ENCODE results near the gene MAPKAP1.

The MAPKAP1 gene

GRCh38 chr9:125551781-125552180, 155.2 kb downstream of the MAPKAP1 start:
- TF ChIP-seq, protein P1, sequence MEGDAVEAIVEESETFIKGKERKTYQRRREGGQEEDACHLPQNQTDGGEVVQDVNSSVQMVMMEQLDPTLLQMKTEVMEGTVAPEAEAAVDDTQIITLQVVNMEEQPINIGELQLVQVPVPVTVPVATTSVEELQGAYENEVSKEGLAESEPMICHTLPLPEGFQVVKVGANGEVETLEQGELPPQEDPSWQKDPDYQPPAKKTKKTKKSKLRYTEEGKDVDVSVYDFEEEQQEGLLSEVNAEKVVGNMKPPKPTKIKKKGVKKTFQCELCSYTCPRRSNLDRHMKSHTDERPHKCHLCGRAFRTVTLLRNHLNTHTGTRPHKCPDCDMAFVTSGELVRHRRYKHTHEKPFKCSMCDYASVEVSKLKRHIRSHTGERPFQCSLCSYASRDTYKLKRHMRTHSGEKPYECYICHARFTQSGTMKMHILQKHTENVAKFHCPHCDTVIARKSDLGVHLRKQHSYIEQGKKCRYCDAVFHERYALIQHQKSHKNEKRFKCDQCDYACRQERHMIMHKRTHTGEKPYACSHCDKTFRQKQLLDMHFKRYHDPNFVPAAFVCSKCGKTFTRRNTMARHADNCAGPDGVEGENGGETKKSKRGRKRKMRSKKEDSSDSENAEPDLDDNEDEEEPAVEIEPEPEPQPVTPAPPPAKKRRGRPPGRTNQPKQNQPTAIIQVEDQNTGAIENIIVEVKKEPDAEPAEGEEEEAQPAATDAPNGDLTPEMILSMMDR (IDR thresholded peaks at IDR 0.05; ENCODE audit: insufficient read depth, low read depth, low read length, missing control alignments): no peak
- no peak for DNase-seq (ENCODE audit: low read depth)
- no peak overlapping the region for H3K4me3 ChIP-seq (ENCODE audit: low read depth, low read length)

- no peak for DNase-seq (ENCODE audit: low read depth)
- TF ChIP-seq, protein P1 (IDR thresholded peaks at IDR 0.05; ENCODE audit: insufficient read depth, low read depth, low read length, missing control alignments): no peak
- H3K4me3 ChIP-seq (ENCODE audit: low read depth, low read length): no peak overlapping the region
Observed at GRCh38 chr9:125549891-125550885, 156.8 kb downstream of the MAPKAP1 start.

DNA sequence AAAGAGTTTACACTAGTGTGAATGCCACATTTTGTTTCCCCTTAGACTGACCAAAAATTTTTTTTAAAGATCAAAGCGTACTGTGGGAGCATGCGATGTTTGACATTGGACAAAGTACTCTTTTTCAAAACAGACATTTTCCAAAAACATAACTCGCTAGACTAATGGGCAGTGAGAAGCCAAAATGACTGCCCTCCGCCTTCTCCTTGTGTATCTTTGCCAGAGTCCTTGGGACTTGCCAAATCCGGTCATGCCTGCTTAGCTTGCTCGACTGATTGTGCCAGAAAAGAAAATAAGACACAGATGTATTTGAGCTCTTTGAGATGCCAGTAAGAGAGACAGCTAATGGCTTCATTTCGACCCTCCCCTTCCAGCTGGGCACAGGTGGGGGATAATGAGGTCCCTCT, 157.5 kb downstream of the MAPKAP1 start:
- no peak overlapping the region for H3K4me3 ChIP-seq (ENCODE audit: low read depth, low read length)
- TF ChIP-seq, protein P1 (IDR thresholded peaks at IDR 0.05; ENCODE audit: insufficient read depth, low read depth, low read length, missing control alignments): no peak

DNA sequence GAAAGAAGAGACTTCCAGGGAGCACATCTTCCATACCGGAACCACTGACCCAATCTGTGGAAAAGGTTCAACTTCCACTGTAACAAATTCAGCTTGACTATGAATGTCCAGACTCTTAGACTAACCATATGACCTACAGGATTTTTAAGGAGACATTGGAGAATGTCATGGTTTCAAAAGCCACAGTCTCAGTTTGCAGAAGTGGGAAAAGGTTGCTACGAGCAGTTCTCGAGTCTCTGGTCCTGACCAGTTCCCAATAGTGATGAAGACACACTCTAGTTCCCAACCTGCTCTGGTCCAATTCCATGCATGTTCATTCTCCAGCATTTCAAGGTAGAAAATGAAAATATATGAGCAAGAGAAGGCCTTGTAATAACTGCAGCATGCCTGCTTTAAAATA, 158.0 kb downstream of the MAPKAP1 start:
- no peak overlapping the region for H3K4me3 ChIP-seq (ENCODE audit: low read depth, low read length)
- TF ChIP-seq, protein P1 (IDR thresholded peaks at IDR 0.05; ENCODE audit: insufficient read depth, low read depth, low read length, missing control alignments): no peak
- no peak for DNase-seq (ENCODE audit: low read depth)

More for the DNA sequence above, 157.5 kb downstream of the MAPKAP1 start:
- DNase-seq (ENCODE audit: low read depth): no peak

GRCh38 chr9:125548141-125548540, 158.9 kb downstream of the MAPKAP1 start:
- DNase-seq (ENCODE audit: low read depth): no peak
- no peak overlapping the region for H3K4me3 ChIP-seq (ENCODE audit: low read depth, low read length)
- TF ChIP-seq, protein P1 (IDR thresholded peaks at IDR 0.05; ENCODE audit: insufficient read depth, low read depth, low read length, missing control alignments): no peak

DNA sequence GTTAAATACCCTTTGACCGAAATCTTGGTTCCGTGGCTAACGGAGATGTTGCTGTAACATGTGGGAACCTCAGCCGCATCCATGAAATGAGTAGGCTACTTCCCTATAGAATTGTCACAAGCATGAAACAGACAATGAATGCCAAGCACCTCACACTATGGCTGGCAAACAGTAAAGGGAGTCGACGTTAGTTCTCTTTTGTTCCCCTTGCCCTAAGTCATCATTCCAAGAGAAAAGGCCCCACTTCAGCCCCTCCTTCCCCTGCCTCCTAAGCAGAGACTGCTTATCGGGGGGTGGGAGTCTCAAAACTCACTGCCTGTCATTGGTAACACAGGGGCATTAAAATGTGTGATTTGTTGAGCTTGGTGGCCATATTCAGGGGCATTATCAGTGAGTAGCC, 159.6 kb downstream of the MAPKAP1 start:
- TF ChIP-seq, protein P1 (IDR thresholded peaks at IDR 0.05; ENCODE audit: insufficient read depth, low read depth, low read length, missing control alignments): no peak
- no peak for DNase-seq (ENCODE audit: low read depth)
- no peak overlapping the region for H3K4me3 ChIP-seq (ENCODE audit: low read depth, low read length)
